OCI-LY3 (cell line): Measurements from ENCODE around the gene HDGFL2.
A peak's percentile ranks its signal among the peaks of the same experiment; 100 is the strongest.

Experiments used
- CTCF ChIP-seq: fragments of 200-600, 300-600 bp; sonication (generic); IDR thresholded peaks from 2 replicates; pipeline ENCODE4 v1.5.1; 2014; ENCODE audit warnings: antibody characterized with exemption, low read length, low read depth
- EZH2phosphoT487 ChIP-seq: fragments of 200-600 bp; shearing (Covaris generic); IDR thresholded peaks from 2 replicates; pipeline ENCODE4 v1.6.1; 2018; ENCODE audit warnings: antibody characterized with exemption, mixed run types, low read depth

- TF ChIP-seq CTCF = peak; percentile 68
- TF ChIP-seq EZH2phosphoT487 = no peak
These were observed 23.4 kb downstream of the HDGFL2 start for GRCh38 chr19:4495471-4495870.
